HuH-7 (cell line): Measurements from ENCODE around the gene SRSF7.

Experiments used
- DNase-seq: peaks from one replicate; pipeline ENCODE4 v3.0.0; 2011; ENCODE audit warnings: low spot score

SRSF7 gene

GRCh38 chr2:38700881-38701458, 50.2 kb downstream of the SRSF7 start:
- no peak for DNase-seq

- no peak for DNase-seq
Measured at GRCh38 chr2:38700113-38700785, 50.9 kb downstream of the SRSF7 start.

DNA sequence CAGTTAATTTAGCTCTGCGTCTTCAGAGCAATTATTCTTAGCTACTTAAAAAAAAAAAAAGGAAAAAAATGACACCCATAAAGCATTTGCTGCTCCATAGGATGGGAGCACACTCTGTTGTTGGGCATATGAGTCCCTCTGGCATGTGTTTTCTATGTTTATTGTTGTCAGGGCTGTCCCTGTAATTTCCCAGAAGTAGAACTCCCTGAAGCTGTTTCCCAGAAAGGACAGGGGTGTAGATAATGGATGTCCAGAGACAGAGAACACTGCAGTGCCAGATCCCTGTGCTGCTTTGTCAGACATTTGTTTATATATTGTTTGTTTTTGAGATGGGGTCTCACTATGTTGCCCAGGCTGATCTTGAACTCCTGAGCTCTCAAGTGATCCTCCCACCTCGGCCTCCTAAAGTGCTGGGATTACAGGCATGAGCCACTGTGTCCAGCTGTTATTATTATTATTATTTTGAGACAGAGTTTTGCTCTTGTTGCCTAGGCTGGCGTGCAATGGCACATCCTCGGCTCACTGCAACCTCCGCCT, 52.6 kb downstream of the SRSF7 start:
- DNase-seq, result no peak

DNA sequence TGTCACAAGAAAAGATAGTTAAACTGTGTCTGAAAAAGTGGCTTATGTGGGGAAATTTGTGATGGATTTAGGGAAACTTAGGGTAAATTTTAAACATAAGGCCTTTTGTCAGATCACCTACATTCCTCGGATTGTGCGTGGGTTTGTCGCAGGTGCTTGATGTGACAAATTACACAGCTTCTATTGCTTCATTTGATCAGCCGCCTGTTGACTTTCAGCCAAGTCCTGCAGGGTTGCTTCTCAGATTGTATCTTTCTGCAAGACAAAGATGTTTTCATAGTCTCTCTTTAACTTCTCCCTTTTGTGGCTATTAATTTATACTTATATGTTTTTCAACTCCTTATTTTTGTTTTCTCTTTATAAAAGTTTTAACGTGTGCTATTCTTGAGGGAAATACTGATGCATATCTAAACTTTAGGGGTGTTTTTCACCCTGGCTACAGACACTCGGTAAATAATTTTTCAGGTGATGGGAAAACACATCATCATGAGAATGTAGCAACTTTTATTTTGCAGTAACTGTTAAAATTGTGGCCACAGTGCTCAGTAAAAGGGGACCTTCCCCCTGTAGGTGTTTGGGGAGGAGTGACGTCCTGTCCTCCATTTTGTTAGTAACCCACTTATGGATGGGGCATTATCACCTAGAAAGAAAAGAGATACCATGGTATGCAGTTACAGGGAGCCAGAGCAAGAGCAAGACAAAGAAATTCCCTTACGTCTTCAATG, 53.9 kb downstream of the SRSF7 start:
- DNase-seq, result no peak
